ENCODE results near the gene PTPN3.

GRCh38 chr9:109382585-109382984 is 115.5 kb downstream of the PTPN3 start:
- TF ChIP-seq CTCF (IDR thresholded peaks at IDR 0.05 in 2 of 3, conservative IDR thresholded peaks at IDR 0.05 in 1 of 3; ENCODE audit: borderline replicate concordance in 1 of 3, insufficient read depth in 1 of 3, low read depth in 2 of 3, low read length in 2 of 3), result no peak
- no peak for TF ChIP-seq POLR2AphosphoS5 (IDR thresholded peaks at IDR 0.05; ENCODE audit: low read depth, low read length)
- TF ChIP-seq EZH2phosphoT487 (IDR thresholded peaks at IDR 0.05; ENCODE audit: borderline replicate concordance), result no peak

Measured in HCT116 (cell line).